Liver (tissue), 9 donors: ENCODE measurements around the gene TOLLIP. TPM values are rescaled to one million over a fixed set of nuclear protein-coding genes. Genes with fewer than 3 reads are reported as not detected.

ENCODE experiments used
- DNase-seq: peaks from one replicate; pipeline ENCODE4 v3.0.0-alpha.2; 2017; ENCODE audit warnings: low spot score
- H3K27ac ChIP-seq, 2 donors: one replicate each; pipeline ENCODE4 v1.7.0; 2013; ENCODE audit warnings: inconsistent platforms in 2 of 2, low read length in 2 of 2, control low read depth in 1 of 2, low read depth in 1 of 2, mild to moderate bottlenecking in 1 of 2
- H3K27me3 ChIP-seq, 4 donors: one replicate each; pipeline versions ENCODE4 v1.6.1 to v1.7.0; 2013; ENCODE audit warnings: low read length in 3 of 4, inconsistent platforms in 1 of 4, mild to moderate bottlenecking in 1 of 4, moderate library complexity in 1 of 4; ENCODE audit not compliant: control insufficient read depth in 4 of 4, insufficient read depth in 4 of 4
- H3K36me3 ChIP-seq, 4 donors: one replicate each; pipeline versions ENCODE4 v1.6.1 to v1.7.0; 2013; ENCODE audit warnings: low read length in 3 of 4, mild to moderate bottlenecking in 3 of 4, low read depth in 1 of 4, moderate library complexity in 1 of 4; ENCODE audit not compliant: control insufficient read depth in 4 of 4, insufficient read depth in 3 of 4
- H3K4me1 ChIP-seq, 4 donors: one replicate each; pipeline versions ENCODE4 v1.6.1 to v1.7.0; 2013; ENCODE audit warnings: low read length in 3 of 4, mild to moderate bottlenecking in 3 of 4, moderate library complexity in 1 of 4; ENCODE audit not compliant: control insufficient read depth in 4 of 4, insufficient read depth in 4 of 4
- H3K4me3 ChIP-seq, 3 donors: one replicate each; pipeline versions ENCODE4 v1.6.1 to v1.7.0; 2013; ENCODE audit warnings: low read length in 3 of 3, control low read depth in 1 of 3, low read depth in 1 of 3, mild to moderate bottlenecking in 1 of 3
- H3K9ac ChIP-seq, 2 donors: one replicate each; pipeline ENCODE4 v1.7.0; 2013; ENCODE audit warnings: low read length in 2 of 2, mild to moderate bottlenecking in 2 of 2, moderate library complexity in 2 of 2, control low read depth in 1 of 2, low read depth in 1 of 2
- H3K9me3 ChIP-seq, 4 donors: one replicate each; pipeline versions ENCODE4 v1.6.1 to v1.7.0; 2013; ENCODE audit warnings: low read length in 3 of 4; ENCODE audit not compliant: control insufficient read depth in 4 of 4
- EGR1 ChIP-seq, 2 donors: IDR thresholded peaks; 2 replicates each; pipeline ENCODE4 v1.6.1; 2016 to 2018; ENCODE audit warnings: antibody characterized with exemption in 2 of 2, low read depth in 2 of 2
- FOXA1 ChIP-seq: IDR thresholded peaks from 2 replicates; pipeline ENCODE4 v1.6.1; 2016; ENCODE audit warnings: antibody characterized with exemption
- FOXA2 ChIP-seq: IDR thresholded peaks from 2 replicates; pipeline ENCODE4 v1.6.1; 2016; ENCODE audit warnings: antibody characterized with exemption
- GABPA ChIP-seq, 2 donors: IDR thresholded peaks in 1 of 2; conservative IDR thresholded peaks in 1 of 2; 2 replicates each; pipeline ENCODE4 v1.6.1; 2016; ENCODE audit warnings: antibody characterized with exemption in 2 of 2, mild to moderate bottlenecking in 1 of 2, moderate library complexity in 1 of 2
- HNF4G ChIP-seq: IDR thresholded peaks from 2 replicates; pipeline ENCODE4 v1.6.1; 2016; ENCODE audit warnings: antibody characterized with exemption
- JUND ChIP-seq, 2 donors: IDR thresholded peaks; 2 replicates each; pipeline ENCODE4 v1.6.1; 2016; ENCODE audit warnings: antibody characterized with exemption in 2 of 2
- NR2F2 ChIP-seq: IDR thresholded peaks from 2 replicates; pipeline ENCODE4 v1.6.1; 2016; ENCODE audit warnings: antibody characterized with exemption
- RAD21 ChIP-seq, 2 donors: IDR thresholded peaks; 2 replicates each; pipeline ENCODE4 v1.6.1; 2016; ENCODE audit warnings: antibody characterized with exemption in 2 of 2, mild to moderate bottlenecking in 2 of 2
- RXRA ChIP-seq, 2 donors: IDR thresholded peaks; 2 replicates each; pipeline ENCODE4 v1.6.1; 2017 to 2018; ENCODE audit warnings: antibody characterized with exemption in 2 of 2, mild to moderate bottlenecking in 1 of 2
- SP1 ChIP-seq: IDR thresholded peaks from 2 replicates; pipeline ENCODE4 v1.6.1; 2018; ENCODE audit warnings: antibody characterized with exemption, mild to moderate bottlenecking
- TAF1 ChIP-seq: conservative IDR thresholded peaks from 2 replicates; pipeline ENCODE4 v1.6.1; 2016; ENCODE audit warnings: antibody characterized with exemption, mild to moderate bottlenecking
- YY1 ChIP-seq: IDR thresholded peaks from 2 replicates; pipeline ENCODE4 v1.6.1; 2016; ENCODE audit warnings: antibody characterized with exemption, mild to moderate bottlenecking
- WGBS: extraction: QIAGEN DNeasy Blood & Tissue Kit; methylation state at CpG from one replicate; pipeline ENCODE4 v1.1.7; 2013; 5-methylcytosine and 5-hydroxymethylcytosine counted together
- polyA plus RNA-seq, 2 donors: library from polyadenylated mRNA; stranded (reverse) in 1 of 2; unstranded in 1 of 2; fragments of 200-250 nt in 1 of 2; fragments of >200 nt in 1 of 2; fragmentation: Nextera tagmentation in 1 of 2; extraction: Ambion mirVana in 1 of 2; gene quantifications; one replicate each; pipeline versions ENCODE4 v1.2.1 to v1.2.3, GENCODE V29; 2013 to 2015
- total RNA-seq, 2 donors: library from RNA; depleted of rRNA; stranded (reverse); fragments of >200 nt; gene quantifications; one replicate each; pipeline ENCODE4 v1.2.3, GENCODE V29; 2014
- TF ChIP-seq, protein P1 (sequence below): fragments of 150-350 bp; IDR thresholded peaks from 2 replicates; pipeline ENCODE4 v1.5.1; 2017; ENCODE audit warnings: improper control_type of control experiment, low read depth, low read length; ENCODE audit not compliant: missing input control
- TF ChIP-seq, protein P2 (sequence below): IDR thresholded peaks from 2 replicates; pipeline ENCODE4 v1.6.1; 2016; ENCODE audit warnings: antibody characterized with exemption
- TF ChIP-seq, protein P3 (sequence below): IDR thresholded peaks from 2 replicates; pipeline ENCODE4 v1.6.1; 2016; ENCODE audit warnings: antibody characterized with exemption
- TF ChIP-seq, protein P4 (sequence below): IDR thresholded peaks from 2 replicates; pipeline ENCODE4 v1.6.1; 2016; ENCODE audit warnings: antibody characterized with exemption
- TF ChIP-seq, protein P5 (sequence below): IDR thresholded peaks from 2 replicates; pipeline ENCODE4 v1.6.1; 2016; ENCODE audit warnings: antibody characterized with exemption, mild to moderate bottlenecking
- donor health status: healthy.
- donor health status: healthy.
- donor health status: healthy.
- donor health status: healthy.
- donor health status: healthy.

TOLLIP gene
- total and polyA plus RNA-seq, 4 donors, result 27.5 to 102 (median 72.9) TPM

DNA sequence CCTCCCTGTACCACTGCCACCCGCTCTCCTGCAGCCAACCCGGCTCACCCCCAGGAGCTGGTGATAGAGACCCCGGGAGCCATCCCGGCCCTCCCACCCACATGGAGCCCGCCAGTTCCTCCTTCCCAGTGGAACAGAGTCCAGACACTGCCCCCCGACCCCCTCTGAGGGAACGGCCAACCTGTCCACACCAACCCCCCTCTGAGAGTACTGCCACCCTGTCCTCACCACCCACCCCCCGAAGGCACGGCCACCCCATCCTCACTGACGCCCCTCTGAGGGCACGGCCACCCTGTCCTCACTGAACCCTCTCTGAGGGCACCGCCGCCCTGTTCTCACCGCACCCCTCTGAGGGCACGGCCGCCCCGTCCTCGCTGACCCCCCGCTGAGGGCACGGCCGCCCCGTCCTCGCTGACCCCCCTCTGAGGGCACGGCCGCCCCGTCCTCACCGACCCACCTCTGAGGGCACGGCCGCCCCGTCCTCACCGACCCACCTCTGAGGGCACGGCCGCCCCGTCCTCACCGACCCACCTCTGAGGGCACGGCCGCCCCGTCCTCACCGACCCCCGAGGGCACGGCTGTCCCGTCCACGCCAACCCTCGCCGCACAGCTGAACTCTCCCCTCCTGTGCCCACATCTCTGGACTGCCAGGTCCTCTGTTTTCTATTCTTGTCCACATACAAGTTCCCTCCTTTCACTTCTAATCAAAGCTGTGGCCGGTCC is 18.0 kb downstream of the TOLLIP start:
- TF ChIP-seq, protein P1, sequence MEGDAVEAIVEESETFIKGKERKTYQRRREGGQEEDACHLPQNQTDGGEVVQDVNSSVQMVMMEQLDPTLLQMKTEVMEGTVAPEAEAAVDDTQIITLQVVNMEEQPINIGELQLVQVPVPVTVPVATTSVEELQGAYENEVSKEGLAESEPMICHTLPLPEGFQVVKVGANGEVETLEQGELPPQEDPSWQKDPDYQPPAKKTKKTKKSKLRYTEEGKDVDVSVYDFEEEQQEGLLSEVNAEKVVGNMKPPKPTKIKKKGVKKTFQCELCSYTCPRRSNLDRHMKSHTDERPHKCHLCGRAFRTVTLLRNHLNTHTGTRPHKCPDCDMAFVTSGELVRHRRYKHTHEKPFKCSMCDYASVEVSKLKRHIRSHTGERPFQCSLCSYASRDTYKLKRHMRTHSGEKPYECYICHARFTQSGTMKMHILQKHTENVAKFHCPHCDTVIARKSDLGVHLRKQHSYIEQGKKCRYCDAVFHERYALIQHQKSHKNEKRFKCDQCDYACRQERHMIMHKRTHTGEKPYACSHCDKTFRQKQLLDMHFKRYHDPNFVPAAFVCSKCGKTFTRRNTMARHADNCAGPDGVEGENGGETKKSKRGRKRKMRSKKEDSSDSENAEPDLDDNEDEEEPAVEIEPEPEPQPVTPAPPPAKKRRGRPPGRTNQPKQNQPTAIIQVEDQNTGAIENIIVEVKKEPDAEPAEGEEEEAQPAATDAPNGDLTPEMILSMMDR, result no peak
- no peak for TF ChIP-seq TAF1
- no peak for TF ChIP-seq HNF4G
- no peak for TF ChIP-seq GABPA (IDR thresholded peaks at IDR 0.05 in 1 of 2, conservative IDR thresholded peaks at IDR 0.05 in 1 of 2)
- TF ChIP-seq FOXA1, result no peak
- TF ChIP-seq, protein P2, sequence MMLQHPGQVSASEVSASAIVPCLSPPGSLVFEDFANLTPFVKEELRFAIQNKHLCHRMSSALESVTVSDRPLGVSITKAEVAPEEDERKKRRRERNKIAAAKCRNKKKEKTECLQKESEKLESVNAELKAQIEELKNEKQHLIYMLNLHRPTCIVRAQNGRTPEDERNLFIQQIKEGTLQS, result no peak
- TF ChIP-seq RAD21 (IDR thresholded peaks at IDR 0.05), result no peak
- no peak for TF ChIP-seq JUND (IDR thresholded peaks at IDR 0.05)
- no peak for TF ChIP-seq EGR1 (IDR thresholded peaks at IDR 0.05; ENCODE audit: low read depth in 2 of 2)
- TF ChIP-seq, protein P3, sequence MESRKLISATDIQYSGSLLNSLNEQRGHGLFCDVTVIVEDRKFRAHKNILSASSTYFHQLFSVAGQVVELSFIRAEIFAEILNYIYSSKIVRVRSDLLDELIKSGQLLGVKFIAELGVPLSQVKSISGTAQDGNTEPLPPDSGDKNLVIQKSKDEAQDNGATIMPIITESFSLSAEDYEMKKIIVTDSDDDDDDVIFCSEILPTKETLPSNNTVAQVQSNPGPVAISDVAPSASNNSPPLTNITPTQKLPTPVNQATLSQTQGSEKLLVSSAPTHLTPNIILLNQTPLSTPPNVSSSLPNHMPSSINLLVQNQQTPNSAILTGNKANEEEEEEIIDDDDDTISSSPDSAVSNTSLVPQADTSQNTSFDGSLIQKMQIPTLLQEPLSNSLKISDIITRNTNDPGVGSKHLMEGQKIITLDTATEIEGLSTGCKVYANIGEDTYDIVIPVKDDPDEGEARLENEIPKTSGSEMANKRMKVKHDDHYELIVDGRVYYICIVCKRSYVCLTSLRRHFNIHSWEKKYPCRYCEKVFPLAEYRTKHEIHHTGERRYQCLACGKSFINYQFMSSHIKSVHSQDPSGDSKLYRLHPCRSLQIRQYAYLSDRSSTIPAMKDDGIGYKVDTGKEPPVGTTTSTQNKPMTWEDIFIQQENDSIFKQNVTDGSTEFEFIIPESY, result no peak
- TF ChIP-seq YY1, result no peak
- no peak for TF ChIP-seq RXRA (IDR thresholded peaks at IDR 0.05)
- TF ChIP-seq, protein P4, sequence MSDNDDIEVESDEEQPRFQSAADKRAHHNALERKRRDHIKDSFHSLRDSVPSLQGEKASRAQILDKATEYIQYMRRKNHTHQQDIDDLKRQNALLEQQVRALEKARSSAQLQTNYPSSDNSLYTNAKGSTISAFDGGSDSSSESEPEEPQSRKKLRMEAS, result no peak
- no peak for TF ChIP-seq FOXA2
- TF ChIP-seq SP1, result no peak
- TF ChIP-seq, protein P5, sequence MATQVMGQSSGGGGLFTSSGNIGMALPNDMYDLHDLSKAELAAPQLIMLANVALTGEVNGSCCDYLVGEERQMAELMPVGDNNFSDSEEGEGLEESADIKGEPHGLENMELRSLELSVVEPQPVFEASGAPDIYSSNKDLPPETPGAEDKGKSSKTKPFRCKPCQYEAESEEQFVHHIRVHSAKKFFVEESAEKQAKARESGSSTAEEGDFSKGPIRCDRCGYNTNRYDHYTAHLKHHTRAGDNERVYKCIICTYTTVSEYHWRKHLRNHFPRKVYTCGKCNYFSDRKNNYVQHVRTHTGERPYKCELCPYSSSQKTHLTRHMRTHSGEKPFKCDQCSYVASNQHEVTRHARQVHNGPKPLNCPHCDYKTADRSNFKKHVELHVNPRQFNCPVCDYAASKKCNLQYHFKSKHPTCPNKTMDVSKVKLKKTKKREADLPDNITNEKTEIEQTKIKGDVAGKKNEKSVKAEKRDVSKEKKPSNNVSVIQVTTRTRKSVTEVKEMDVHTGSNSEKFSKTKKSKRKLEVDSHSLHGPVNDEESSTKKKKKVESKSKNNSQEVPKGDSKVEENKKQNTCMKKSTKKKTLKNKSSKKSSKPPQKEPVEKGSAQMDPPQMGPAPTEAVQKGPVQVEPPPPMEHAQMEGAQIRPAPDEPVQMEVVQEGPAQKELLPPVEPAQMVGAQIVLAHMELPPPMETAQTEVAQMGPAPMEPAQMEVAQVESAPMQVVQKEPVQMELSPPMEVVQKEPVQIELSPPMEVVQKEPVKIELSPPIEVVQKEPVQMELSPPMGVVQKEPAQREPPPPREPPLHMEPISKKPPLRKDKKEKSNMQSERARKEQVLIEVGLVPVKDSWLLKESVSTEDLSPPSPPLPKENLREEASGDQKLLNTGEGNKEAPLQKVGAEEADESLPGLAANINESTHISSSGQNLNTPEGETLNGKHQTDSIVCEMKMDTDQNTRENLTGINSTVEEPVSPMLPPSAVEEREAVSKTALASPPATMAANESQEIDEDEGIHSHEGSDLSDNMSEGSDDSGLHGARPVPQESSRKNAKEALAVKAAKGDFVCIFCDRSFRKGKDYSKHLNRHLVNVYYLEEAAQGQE, result no peak
- no peak for TF ChIP-seq NR2F2
- DNase-seq, result no peak
- Histone ChIP-seq H3K9me3 (no peaks in the 10 kb centered on the region), H3K27me3 (no peaks in the 10 kb centered on the region), H3K27ac (no peak overlapping the region), H3K4me3 (no peak overlapping the region), H3K4me1 (peaks cover 0 to 17% (median 3%) of the 10 kb centered on the region in 4 donors), H3K9ac (no peak overlapping the region), H3K36me3 (peaks cover 12 to 55% (median 30%) of the 10 kb centered on the region in 4 donors)
- WGBS, result 95% methylated on average over 46 of the region's 46 CpGs
